Lower leg skin (tissue), 3 donors: ENCODE data around the gene NMNAT1.

Experiments
- CTCF ChIP-seq, 3 donors: fragments of 450-650 bp; IDR thresholded peaks; one replicate each; pipeline ENCODE4 v1.5.1; 2016; ENCODE audit warnings: antibody characterized with exemption in 3 of 3, mild to moderate bottlenecking in 3 of 3, moderate library complexity in 2 of 3
- POLR2A ChIP-seq, 2 donors: fragments of 450-650 bp; IDR thresholded peaks; one replicate each; pipeline ENCODE4 v1.6.1; 2016 to 2017; ENCODE audit warnings: antibody characterized with exemption in 2 of 2, mild to moderate bottlenecking in 1 of 2, moderate library complexity in 1 of 2

GRCh38 chr1:9984253-9984652 lies 41.0 kb downstream of the NMNAT1 start:
- TF ChIP-seq POLR2A (IDR thresholded peaks at IDR 0.05) (no peak), CTCF (IDR thresholded peaks at IDR 0.05) (no peak)
